HG02981 (cell line): ENCODE data around the gene NAA60.
"Not testable (repeated sequence)": the region's sequence is repeated elsewhere in the genome, so short reads cannot be mapped to it uniquely, and the experiment has no call there.

Experiments
- ATAC-seq: cut with Tn5 transposase; IDR thresholded peaks from one replicate; pipeline ENCODE4 v1.9.1; 2021; ENCODE audit warnings: mild to moderate bottlenecking, moderate library complexity; ENCODE audit not compliant: unreplicated experiment

NAA60 gene

DNA sequence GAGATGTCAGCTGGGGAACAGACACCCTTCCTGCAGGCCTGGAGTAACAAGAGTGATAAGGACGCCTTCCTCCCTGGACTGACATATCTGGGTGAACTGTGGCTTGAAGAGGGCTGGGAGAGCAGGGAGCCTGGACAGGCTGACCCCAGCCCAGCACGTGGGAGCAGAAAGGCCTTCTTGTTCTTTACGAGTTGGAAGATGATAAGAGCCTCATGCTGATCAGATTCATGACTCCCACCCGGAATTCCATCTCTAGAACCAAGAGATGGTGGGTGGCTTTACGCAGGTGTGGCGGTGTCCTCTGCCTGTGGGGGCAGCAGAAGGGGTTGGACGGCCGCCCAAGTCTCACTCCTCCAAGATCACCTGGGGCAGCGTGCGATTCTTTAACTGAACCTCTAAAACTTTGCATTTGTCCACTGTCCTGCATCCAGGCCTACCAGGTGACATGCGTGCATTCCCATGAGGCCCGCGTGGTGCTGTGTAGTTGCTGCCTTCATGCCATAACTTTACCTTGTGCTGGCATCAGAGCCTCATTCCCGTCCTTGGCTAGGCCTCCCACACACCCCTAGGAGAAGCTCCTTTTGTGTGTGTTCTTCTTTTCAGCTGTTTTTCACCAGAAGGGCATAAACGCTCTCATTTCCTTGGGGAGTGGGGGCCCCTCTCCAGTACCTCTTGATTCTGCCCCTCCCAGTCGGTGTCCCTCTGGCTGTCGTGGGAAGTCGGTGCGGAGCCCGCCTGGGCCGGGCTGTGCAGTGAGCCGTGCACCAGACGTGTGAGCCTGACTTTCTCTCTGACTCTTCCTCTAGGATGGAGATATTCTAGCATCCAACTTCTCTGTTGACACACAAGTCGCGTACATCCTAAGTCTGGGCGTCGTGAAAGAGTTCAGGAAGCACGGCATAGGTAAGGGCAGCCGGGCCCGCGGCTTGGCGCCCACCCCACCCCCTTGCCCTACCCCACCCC, 38.5 kb downstream of the NAA60 start:
- ATAC-seq: no peak

DNA sequence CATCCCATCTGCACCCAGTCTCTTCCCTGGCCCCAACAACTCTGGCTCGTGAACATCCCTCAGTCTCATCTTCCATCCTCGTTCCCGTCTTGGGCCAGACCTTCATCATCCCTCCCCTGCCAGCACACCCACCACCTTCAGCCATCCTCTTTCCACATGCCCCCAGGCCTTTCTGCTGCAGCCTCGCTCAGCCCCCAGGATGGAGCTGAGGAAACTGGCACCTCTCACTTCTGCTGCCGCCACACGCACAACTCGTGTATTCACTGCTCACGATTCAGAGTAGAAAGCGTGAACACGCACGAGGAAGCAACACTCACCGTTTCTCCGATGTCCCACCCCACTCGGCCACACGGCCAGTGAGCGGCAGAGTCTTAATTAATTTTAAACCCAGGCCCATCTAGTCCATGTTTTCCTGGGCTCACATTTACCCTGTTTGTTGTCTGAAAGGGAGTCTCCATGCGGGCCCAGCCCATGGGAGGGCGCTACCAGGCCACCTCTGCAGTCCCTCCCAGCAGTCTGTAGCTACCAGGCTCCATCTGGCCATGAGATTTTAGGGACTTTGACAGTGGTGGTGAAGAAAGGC, 39.3 kb downstream of the NAA60 start:
- no peak for ATAC-seq

DNA sequence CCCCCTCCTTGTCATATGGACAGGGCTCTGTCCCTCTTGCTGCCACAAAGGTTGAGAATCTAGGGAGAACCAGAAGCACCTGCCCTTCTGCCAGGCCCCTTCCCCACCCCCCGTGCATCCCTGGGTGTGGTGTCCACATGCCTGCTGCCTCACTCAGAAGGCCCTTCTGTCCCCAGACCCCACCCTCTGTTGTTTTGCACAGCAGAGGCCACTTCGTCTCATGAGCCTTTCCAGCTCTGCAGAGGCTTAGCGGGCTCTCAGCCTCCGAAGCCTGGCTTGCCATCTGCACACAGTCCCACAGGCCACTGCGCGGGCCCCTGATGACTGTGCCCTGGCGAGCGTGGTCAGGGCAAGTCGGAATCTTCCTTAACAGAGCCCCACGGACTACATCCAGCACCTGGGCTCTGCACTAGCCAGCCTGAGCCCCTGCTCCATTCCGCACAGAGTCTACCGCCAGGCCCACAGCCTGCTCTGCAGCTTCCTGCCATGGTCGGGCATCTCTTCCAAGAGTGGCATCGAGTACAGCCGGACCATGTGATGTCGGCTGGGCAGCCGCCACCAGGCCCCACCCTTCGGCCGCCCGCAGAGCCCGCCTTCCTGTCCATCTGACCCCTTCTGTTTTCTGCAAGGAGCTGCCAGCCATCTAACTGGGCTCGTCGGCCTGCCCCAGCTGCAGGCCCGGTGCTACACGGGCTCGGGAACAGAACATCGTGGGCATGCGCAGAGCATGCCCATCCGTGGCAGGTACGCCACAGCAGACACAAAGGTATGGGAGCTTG, 41.0 kb downstream of the NAA60 start:
- no peak for ATAC-seq

DNA sequence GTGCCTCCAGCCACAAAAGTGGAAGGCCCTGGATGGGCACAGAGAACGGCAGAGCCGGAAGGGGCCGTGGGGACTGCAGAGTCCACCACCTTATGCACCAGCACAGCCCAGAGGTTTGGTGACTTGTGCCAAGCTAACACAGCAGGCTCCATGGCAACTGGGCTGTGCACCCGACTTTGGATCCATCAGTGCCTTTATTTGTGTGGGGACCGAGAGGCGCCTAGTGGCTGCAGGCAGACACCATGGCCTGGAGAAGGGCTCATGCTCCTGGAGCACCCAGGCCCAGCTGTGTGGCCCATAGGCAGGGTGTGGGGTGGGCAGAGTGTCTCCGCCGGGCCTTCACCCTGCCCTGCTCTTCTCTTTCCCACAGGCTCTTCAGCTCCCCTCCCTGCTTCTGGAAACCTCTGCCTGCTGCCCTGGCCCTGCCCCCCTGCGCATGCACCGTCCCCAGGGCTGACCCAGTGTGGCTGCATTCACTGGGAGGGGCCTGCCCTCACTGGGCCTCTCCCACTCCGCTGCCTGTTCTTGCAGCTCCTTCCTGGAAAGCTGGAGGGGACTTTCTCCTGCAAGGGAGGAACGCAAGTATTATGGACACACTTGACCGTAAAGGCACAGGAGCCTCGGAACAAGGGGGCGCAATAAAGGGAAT, 41.7 kb downstream of the NAA60 start:
- ATAC-seq: no peak

DNA sequence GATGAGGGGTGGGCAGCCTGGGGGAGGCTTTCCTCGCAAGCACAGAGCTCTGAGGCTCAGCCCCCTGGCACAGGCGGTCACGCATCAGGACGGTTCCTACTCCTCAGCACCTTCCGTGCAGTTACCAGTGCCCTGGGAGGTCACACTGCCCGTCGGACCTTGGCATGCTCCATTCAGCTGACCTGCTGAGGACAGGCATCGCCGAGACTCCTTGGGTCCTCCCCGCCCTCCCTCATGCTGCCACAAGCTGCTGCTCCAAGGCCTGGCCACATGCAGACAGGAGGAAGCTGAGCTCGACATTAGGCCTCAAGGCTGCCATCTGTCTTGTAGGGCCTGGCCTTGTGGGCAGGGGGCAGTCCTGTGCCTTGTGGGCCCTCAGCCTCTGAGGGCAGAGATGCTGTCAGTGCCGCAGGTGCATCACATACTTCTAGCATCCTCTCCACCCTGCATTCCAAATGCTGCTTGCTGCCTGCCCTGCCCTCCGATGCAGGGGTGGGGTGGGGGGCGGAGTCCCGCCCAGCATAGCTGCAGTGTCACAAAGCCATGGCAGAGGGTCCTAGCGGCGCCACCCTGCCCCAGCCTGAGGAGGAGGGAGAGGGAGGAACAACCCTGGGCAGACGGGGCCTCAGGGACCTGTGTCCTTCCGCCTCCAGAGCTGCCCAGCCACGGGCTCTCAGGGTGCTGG, 42.5 kb downstream of the NAA60 start:
- ATAC-seq: no peak

DNA sequence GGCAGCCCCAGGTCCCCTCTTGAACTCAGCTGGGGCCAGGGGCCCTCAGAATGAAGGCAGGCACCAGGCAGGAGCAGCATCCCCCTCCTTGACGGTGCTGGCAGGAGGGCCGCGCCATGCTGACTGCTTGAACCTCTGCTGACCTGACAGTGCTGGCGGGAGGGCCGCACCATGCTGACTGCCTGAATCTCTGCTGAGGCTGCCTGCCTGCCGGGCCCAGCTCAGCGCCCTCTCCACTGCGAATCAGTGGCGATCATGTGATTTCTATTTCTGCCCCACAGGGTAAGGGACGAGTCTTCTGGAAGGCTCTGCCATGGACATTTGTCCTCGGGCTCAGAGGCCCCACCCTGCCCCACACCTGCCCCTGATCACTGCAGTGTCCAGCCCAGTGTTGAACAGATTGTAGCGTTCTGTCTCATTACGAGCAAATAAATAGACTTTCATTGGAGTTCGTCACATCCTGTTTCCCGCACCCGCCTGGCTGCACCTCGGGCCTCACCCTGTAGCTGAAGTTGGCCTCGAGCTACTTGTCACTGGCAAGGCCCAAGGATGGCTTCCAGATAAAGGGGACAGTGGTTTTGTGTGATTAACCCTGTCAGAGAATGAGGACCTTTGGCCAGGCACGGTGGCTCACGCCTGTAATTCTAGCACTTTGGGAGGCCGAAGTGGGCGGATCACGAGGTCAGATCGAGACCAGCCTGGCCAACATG, 43.2 kb downstream of the NAA60 start:
- ATAC-seq: no peak

DNA sequence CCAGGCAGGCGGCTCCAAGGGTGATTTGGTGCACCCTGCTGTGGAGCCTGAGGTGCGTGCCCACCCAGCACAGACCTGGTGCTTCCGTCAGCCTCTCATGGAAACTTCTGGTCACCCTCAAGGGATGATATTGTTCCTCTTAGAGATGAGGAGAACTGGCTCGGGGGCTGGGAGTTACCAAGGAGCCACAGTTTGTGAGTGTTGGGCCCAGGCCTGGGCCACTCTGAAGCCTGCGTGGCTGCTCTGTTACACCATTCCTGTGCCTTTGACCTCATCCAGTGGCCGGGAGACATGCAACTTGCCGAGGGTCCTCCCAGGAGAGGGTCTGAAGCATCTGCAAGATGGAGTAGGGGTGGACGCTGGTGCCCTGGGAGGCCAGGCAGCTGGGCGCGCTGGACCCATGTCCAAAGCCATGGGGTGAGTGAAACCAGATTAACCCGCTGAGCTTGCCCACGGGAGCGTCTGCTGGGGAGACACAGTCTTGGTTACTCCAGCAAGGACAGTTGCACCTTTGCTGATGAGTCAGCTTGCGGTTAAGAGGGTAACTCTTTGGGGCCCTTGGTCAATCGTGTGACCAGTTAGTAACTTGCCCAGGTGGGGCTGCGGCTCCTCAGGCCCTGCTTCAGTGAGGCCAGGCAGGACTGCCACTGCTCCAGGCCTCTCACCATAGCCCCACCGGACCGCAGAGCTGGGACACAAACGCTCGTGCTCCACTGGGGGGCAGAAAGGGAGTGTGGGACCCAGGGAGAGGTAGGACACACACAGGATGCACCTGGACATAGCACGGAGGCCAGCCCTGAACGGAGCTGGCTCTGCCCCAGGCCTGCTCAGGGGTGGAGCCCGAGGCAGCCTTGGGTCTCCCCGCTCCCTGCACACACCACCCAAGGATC, 44.3 kb downstream of the NAA60 start:
- ATAC-seq: no peak

DNA sequence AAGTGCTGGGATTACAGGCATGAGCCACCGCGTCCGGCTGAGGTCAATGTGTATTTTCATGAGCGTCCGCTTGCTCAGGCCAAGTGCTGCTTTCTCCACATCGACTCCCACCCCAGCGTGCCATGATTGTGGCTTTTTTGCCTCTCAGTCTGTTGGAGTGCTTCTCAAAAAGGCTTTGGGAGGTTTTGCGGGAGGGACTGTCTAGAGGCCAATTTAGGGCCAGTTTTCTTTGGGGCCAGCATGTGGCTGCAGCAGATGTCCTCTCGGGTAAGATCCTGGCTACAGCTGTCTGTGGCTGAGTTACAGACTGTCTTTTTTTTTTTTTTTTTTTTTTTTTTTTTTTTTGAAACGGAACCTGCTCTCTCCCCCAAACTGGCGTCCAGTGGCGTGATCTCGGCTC, 45.3 kb downstream of the NAA60 start:
- ATAC-seq: no peak

DNA sequence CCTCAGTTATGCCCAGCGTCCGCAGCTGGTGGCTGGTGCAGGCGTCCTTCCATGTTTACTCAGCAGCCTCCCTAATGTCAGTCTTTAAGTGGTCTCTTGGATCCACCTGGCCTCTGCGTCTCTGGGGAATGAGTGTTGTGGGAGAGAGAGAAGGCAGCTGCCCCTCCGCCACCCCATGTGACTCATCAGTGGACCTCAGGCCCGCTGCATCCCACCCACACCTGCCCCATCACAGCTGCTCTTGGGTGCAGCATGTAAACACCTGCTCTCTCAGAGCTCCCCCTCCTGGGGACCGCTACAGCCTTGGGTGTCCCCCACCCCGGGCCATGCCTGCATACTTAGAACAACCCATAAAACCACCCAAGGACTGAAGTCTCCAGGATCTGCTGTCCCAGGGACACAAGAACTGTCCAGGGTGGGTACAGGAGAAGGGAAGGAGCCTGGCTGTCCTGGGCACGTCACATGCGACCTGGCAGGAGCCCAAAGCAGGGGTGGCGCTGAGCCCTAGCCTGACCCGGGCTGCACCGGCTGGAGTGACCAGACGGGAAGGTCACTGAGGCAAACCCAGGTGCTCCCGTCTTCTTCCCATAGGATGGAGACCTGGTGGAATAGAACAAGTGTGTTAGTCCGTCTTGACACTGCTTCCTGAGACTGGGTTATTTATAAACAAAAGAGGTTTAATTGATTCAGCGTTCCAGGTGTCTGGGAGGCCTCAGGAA, 47.6 kb downstream of the NAA60 start:
- no peak for ATAC-seq

DNA sequence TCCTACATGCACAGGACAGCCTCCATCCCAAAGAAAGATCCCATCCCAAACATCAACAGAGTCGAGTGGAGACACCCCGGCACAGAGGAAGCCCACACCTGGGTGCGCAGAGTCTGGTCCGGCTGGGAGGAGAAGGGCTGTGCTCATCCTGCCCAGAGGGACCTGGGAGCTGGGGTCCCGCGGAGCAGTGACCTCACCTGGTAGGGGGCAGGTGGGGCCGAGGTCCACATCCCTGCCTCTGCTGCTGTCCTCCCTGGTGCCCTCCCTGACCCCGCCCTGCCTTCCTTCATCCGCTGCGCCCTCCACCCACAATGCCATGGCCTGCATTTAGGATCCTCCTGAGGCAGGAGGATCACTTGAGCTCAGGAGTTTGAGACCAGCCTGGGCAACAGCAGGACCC, 48.9 kb downstream of the NAA60 start:
- no peak for ATAC-seq

DNA sequence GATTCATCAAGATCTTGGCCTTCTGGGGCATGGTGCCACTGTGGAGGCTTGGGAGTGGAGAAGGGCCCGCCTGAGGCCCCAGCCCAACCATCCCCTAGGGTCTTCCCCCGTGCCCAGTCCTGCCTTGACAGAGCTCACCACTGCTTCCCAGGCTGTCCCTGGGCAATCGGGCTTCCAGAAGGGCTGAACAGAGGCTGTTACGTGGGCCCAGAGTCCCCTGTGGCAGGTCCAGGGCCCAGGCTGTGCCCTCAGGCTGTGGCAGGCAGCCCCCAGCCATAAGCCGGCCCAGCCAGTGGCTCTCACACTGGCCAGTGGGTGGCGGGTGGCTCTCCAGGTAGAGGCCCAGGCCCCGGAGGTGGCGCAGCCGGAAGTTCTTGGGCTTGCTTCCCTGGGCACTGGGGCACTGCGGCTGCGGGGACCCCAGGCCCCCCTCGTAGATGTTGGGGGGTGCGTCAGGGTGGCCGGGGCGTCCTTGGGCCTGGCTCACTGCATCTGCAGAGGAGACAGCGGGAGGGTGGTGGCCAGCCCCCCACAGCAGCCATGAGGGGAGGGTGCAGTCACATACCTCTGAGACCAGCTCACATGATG, 51.0 kb downstream of the NAA60 start:
- no peak for ATAC-seq

DNA sequence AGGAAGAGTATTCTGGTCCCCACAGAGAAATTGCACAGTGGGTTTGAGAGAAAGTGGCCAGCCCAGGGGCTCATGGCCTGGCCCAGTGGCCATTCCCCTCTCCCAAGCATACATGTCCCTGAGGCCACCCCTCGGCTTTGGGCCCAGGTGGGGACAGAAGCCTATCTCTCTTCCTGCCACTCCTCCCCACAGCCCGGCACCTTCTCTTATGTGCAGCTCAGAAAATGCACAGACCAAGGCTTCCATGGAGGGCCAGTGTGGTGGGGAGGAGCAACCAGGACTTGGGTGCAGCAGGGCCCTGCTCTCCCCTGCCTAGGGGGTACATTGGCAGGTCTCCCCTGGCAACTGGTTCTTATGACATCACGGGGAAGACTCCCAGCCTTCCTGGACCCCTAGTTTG, 51.7 kb downstream of the NAA60 start, which contains the start of gene C16orf90:
Gene C16orf90 (minus strand): TSS at position 314 of the 400 bp plus-strand sequence. CDS start 68 bp downstream, at position 246.
- ATAC-seq: no peak

DNA sequence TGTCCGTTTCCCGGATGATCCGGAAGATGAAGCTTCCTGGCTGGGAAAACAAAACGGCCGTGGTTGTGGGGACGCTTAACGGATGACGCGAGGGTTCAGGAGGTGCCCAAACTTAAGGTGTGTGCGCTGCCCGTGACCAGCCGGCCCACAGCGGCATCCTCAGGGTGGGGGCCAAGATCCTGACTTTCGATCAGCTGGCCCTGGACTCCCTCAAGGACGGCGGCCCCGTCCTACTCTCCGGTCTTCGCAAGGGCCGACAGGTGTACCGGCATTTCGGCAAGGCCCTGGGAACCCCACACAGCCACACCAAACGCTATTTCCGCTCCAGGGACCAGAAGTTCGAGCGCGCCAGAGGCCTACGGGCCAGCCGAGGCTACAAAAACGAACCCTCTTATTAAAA, 52.9 kb downstream of the NAA60 start:
- ATAC-seq: no peak

DNA sequence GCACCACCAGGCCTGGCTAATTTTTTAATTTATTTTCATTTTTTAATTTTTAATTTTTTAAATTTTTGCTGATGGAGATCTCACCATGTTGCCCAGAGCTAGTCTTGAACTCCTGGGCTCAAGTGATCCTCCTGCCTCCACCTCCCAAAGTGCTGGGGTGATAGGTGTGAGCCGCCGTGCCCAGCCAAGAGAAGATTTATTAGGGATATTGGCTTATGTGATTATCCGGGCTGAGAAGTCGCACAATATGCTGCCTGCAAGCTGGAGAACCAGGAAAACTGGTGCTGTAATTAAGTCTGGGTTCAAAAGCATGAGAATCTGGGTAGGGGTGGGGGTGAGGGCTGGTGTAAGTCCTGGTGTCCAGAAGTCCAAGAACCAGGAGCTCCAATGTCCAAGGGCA, 54.3 kb downstream of the NAA60 start:
- ATAC-seq: no peak

DNA sequence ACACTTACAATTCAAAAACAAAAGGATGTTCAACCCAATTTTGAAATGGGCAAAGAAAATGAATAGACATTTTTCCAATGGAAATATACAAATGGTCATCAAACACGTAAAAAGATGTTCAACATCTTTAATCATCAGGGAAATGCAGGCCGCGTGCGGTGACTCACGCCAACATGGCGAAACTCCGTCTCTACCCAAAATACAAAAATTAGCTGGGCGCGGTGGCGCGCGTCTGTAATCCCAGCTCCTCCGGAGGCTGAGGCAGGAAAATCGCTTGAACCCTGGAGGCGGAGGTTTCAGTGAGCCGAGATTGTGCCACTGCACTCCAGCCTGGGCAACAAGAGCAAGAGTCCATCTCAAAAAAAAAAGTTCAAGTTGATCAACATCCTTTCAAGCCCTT, 55.5 kb downstream of the NAA60 start:
- ATAC-seq: no peak

DNA sequence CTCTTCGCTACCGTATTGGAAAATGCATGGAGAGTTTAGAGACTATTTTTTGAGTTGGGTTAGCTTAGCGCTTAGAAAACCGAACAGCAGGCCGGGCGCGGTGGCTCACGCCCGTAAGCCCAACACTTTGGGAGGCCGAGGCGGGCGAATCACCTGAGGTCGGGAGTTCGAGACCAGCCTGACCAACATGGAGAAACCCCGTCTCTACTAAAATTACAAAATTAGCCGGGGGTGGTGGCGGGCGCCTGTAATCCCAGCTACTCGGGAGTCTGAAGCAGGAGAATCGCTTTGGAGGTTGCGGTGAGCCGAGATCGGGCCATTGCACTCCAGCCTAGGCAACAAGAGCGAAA, 57.9 kb downstream of the NAA60 start:
- not testable (repeated sequence) for ATAC-seq

DNA sequence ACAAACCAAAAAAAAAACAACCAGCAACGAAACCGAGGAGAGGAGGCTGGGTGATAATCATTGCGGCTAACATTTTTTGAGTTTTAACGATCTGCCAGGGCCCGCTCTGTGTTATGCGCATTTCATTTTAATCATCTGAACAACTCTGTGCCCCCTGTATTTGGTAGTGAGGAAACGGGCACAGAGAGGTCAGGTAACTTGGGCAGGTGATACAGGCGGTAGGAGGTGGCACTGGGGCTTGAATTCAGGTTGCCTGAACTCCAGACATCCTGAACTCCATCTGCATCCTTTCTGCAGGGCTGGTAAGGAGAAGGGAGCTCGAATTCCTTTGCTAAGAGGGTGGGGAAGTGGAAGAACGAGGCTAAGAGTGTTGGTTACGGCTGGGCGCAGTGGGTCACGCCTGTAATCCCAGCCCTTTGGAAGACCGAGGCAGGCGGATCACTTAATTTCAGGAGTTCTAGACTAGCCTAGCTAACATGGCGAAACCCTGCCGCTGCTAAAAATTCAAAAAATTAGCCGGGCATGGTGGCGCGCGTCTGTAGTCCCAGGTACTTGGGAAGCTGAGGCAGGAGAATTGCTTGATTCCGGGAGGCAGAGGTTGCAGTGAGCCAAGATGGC, 58.4 kb downstream of the NAA60 start:
- no peak for ATAC-seq
